Endothelial cell of umbilical vein (primary cell): ENCODE measurements around the gene NUTM2B. TPM values are rescaled to one million over a fixed set of nuclear protein-coding genes. Genes with fewer than 3 reads are reported as not detected.
A peak's percentile ranks its signal among the peaks of the same experiment; 100 is the strongest.
"Not testable (repeated sequence)": the region's sequence is repeated elsewhere in the genome, so short reads cannot be mapped to it uniquely, and the experiment has no call there.

ENCODE experiments used
- BruUV-seq: library from RNA; stranded (reverse); fragments of 400-500 nt; replicated peaks from 2 replicates; lab custom pipeline; 2021; lab: Mats Ljungman, UMichigan
- CTCF ChIA-PET: fragments of 300-600, 350-600 bp; sonication (Branson Sonifier 250); formaldehyde crosslinking; loops from one replicate; lab custom pipeline; 2021; ENCODE audit warnings: antibody characterized with exemption, inconsistent platforms; lab: Charles Lee
- POLR2A ChIA-PET: fragments of 300-600, 350-600 bp; sonication (Branson Sonifier 250); formaldehyde crosslinking; loops from one replicate; lab custom pipeline; 2021; ENCODE audit warnings: antibody characterized with exemption, inconsistent platforms; lab: Charles Lee
- DNase-seq: peaks from one replicate; pipeline ENCODE4 v3.0.0-alpha.2; 2011; ENCODE audit warnings: low read depth, low spot score
- FAIRE-seq: peaks from 2 replicates; lab custom pipeline; 2011; peaks lifted over from hg19 to GRCh38; lab: Jason Lieb, UNC
- H2AFZ ChIP-seq: 2 replicates; pipeline ENCODE4 v1.6.0; 2012; ENCODE audit warnings: low read depth, low read length, control low read depth, inconsistent platforms
- H3K27ac ChIP-seq: 2 replicates; pipeline ENCODE4 v1.5.1; 2011; ENCODE audit warnings: low read depth, mild to moderate bottlenecking, control low read depth, low read length, moderate library complexity; ENCODE audit not compliant: insufficient read depth
- H3K27me3 ChIP-seq, 2 experiments: 2 replicates each; pipeline versions ENCODE4 v1.6.0 to v1.6.1; 2011; ENCODE audit warnings: low read length in 2 of 2, mixed read lengths in 1 of 2; ENCODE audit not compliant: control insufficient read depth in 2 of 2, insufficient read depth in 2 of 2
- H3K36me3 ChIP-seq, 2 experiments: 2 replicates in 1 of 2; 3 replicates in 1 of 2; pipeline ENCODE4 v1.5.1; 2011; ENCODE audit warnings: low read length in 2 of 2, mild to moderate bottlenecking in 1 of 2, moderate library complexity in 1 of 2; ENCODE audit not compliant: control insufficient read depth in 2 of 2, insufficient read depth in 2 of 2; ENCODE audit errors: extremely low read depth in 1 of 2
- H3K4me1 ChIP-seq: 3 replicates; pipeline ENCODE4 v1.5.1; 2011; ENCODE audit warnings: mild to moderate bottlenecking, low read length; ENCODE audit not compliant: control insufficient read depth, insufficient read depth; ENCODE audit errors: extremely low read depth
- H3K4me2 ChIP-seq: 2 replicates; pipeline ENCODE4 v1.6.1; 2011; ENCODE audit warnings: low read length, control low read depth, mixed read lengths; ENCODE audit not compliant: insufficient read depth
- H3K4me3 ChIP-seq, 3 experiments: fragments of 200-600 bp in 1 of 3; sonication (generic), shearing (Covaris generic) in 1 of 3; replicated peaks in 1 of 3; 2 replicates each; pipeline ENCODE4 v1.5.1; 2011 to 2016; ENCODE audit warnings: control low read depth in 3 of 3, low read length in 3 of 3, mild to moderate bottlenecking in 2 of 3, inconsistent platforms in 1 of 3, low read depth in 1 of 3, moderate library complexity in 1 of 3; ENCODE audit not compliant: insufficient read depth in 1 of 3
- H3K79me2 ChIP-seq: 2 replicates; pipeline ENCODE4 v1.6.0; 2012; ENCODE audit warnings: low read length, inconsistent platforms; ENCODE audit not compliant: control insufficient read depth, insufficient read depth
- H3K9ac ChIP-seq: replicated peaks from 2 replicates; pipeline ENCODE3; 2011; ENCODE audit warnings: low read length, control low read depth; ENCODE audit not compliant: insufficient read depth; ENCODE audit errors: extremely low read depth
- H3K9me1 ChIP-seq: replicated peaks from 3 replicates; pipeline ENCODE4 v1.6.0; 2011; ENCODE audit warnings: mild to moderate bottlenecking, low read length; ENCODE audit not compliant: control insufficient read depth, insufficient read depth; ENCODE audit errors: extremely low read depth
- H3K9me3 ChIP-seq: replicated peaks from 2 replicates; pipeline ENCODE4 v1.5.1; 2012; ENCODE audit warnings: low read length, inconsistent platforms; ENCODE audit not compliant: control insufficient read depth, insufficient read depth
- H4K20me1 ChIP-seq: replicated peaks from 2 replicates; pipeline ENCODE3; 2011; ENCODE audit warnings: mild to moderate bottlenecking, low read length; ENCODE audit not compliant: control insufficient read depth, insufficient read depth; ENCODE audit errors: extremely low read depth
- dilution Hi-C: fragments of 300-500 bp; cut with MboI; formaldehyde crosslinking; loops from one replicate; pipeline ENCODE4 v1.15.0; 2019; ENCODE audit warnings: low sequenced_read_pairs; ENCODE audit not compliant: extremely low pct_ligation_motif_present
- intact Hi-C: fragments of 100-400 bp; cut with micrococcal nuclease; formaldehyde crosslinking; loops from one replicate; pipeline ENCODE4 v1.10.0; 2022
- polyA plus RNA-seq, 4 experiments: library from polyadenylated mRNA; depleted of rRNA in 3 of 4; stranded (reverse) in 3 of 4; unstranded in 1 of 4; fragments of >200 nt; gene quantifications; 2 replicates each; pipeline versions ENCODE4 v1.2.1 to v1.2.3, GENCODE V29; 2011 to 2012; ENCODE audit warnings: missing spikeins in 1 of 4
- total RNA-seq: library from RNA; stranded (reverse); gene quantifications from 2 replicates; pipeline ENCODE4 v1.2.3, GENCODE V29; 2021

NUTM2B gene
- total and polyA plus RNA-seq, 2 donors (not counting 3 experiments of a cell fraction or from before 2014, with no cell fraction given), result 0.35 to 0.86 TPM

- H3K9me3 ChIP-seq, H3K4me1 ChIP-seq, H3K4me2 ChIP-seq, H3K9me1 ChIP-seq, FAIRE-seq, H3K36me3 ChIP-seq, intact Hi-C loops, H3K9ac ChIP-seq, H3K79me2 ChIP-seq, dilution Hi-C loops, DNase-seq, BruUV-seq, H3K4me3 ChIP-seq, H3K27ac ChIP-seq, H2AFZ ChIP-seq, H4K20me1 ChIP-seq, H3K27me3 ChIP-seq, POLR2A ChIA-PET, CTCF ChIA-PET: not testable (repeated sequence)
Observed at GRCh38 chr10:79753601-79754000, 50.6 kb downstream of the NUTM2B start.

- H3K9me1 ChIP-seq, H3K9me3 ChIP-seq, H3K27me3 ChIP-seq, H3K4me1 ChIP-seq, BruUV-seq, H3K36me3 ChIP-seq, intact Hi-C loops, H3K9ac ChIP-seq, H2AFZ ChIP-seq, H3K27ac ChIP-seq, FAIRE-seq, H4K20me1 ChIP-seq, H3K79me2 ChIP-seq, H3K4me2 ChIP-seq, dilution Hi-C loops, H3K4me3 ChIP-seq, POLR2A ChIA-PET: not testable (repeated sequence)
- DNase-seq, result peak; percentile 8
- CTCF ChIA-PET, result interaction anchor here (0.6 kb wide), 2 partner anchors 174 to 221 kb away, joined by 3 to 4 read pairs; no protein-coding TSS in a partner anchor
Observed at GRCh38 chr10:79758297-79758993, 55.4 kb downstream of the NUTM2B start.

Other genes starting within 250 kb of the NUTM2B start
- 0.28 and 0.29 TPM in 2 replicates for gene EIF5AL1, start 190.7 kb upstream of the NUTM2B start, total RNA-seq
- 0.73 and 1.0 TPM in 2 replicates for gene EIF5AL1, start 190.7 kb upstream of the NUTM2B start, polyA plus RNA-seq
- not detected in 2 replicates for gene SFTPA2, start 142.8 kb upstream of the NUTM2B start, total RNA-seq
- gene SFTPA2, start 142.8 kb upstream of the NUTM2B start, polyA plus RNA-seq, result not detected in 2 replicates
- not detected in 2 replicates for gene SFTPA1, start 92.3 kb upstream of the NUTM2B start, total RNA-seq
- gene SFTPA1, start 92.3 kb upstream of the NUTM2B start, polyA plus RNA-seq, result not detected in 2 replicates
- gene NUTM2E, start 123.5 kb downstream of the NUTM2B start, total RNA-seq, result 0.30 TPM in 1 of 2 replicates, not detected in the other
- gene NUTM2E, start 123.5 kb downstream of the NUTM2B start, polyA plus RNA-seq, result 0.03 and 0.04 TPM in 2 replicates
- gene SFTPD, start 245.9 kb downstream of the NUTM2B start, total RNA-seq, result not detected in 2 replicates
- not detected in 2 replicates for gene SFTPD, start 245.9 kb downstream of the NUTM2B start, polyA plus RNA-seq